Stimulated activated CD4-positive, alpha-beta T cell treated with anti-CD3 and anti-CD28 coated beads, TNF-alpha, amount 100 ng/mL, for 48 hours (primary cell): ENCODE measurements around the gene TCN1.
"Not testable (repeated sequence)": the region's sequence is repeated elsewhere in the genome, so short reads cannot be mapped to it uniquely, and the experiment has no call there.

Experiments
- DNase-seq, 3 donors: peaks; one replicate each; pipeline ENCODE4 v3.0.0-alpha.2; 2020; ENCODE audit warnings: low read depth in 3 of 3

The TCN1 gene, protein sequence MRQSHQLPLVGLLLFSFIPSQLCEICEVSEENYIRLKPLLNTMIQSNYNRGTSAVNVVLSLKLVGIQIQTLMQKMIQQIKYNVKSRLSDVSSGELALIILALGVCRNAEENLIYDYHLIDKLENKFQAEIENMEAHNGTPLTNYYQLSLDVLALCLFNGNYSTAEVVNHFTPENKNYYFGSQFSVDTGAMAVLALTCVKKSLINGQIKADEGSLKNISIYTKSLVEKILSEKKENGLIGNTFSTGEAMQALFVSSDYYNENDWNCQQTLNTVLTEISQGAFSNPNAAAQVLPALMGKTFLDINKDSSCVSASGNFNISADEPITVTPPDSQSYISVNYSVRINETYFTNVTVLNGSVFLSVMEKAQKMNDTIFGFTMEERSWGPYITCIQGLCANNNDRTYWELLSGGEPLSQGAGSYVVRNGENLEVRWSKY

DNA sequence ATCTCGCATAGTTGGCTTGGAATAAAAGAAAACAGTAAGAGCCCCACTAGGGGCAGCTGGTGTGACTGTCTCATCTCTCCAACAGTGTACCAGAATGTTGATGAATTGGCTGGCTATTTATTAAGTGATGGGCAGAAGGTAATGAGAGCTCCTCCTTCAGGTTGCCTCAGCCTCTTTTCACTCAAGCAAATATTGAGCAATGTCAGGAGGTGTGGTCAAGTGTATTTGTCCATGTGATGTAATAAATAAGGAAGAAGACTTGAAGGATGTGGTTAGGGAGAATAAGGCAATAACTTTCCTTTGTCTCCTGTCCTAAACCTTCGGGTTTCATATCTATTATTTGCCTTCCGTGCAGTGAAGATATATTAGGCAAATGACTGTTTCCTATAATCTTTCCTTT, at the start of gene TCN1:
Gene TCN1 (minus strand): TSS at position 91 of the 400 bp plus-strand sequence. CDS start 17 bp downstream, at position 74.
- DNase-seq = no peak

DNA sequence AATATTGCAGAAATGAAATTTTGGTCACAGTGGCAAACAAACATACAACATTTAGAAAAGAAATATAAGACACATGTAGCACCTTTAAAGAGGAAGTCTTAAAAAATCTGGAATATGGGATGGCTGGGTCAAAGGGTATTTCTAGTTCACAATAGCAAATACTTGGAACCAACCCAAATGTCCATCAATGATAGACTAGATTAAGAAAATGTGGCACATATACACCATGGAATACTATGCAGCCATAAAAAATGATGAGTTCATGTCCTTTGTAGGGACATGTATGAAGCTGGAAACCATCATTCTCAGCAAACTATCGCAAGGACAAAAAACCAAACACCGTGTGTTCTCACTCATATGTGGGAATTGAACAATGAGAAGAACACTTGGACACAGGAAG, 37.3 kb upstream of the TCN1 start:
- not testable (repeated sequence) for DNase-seq

DNA sequence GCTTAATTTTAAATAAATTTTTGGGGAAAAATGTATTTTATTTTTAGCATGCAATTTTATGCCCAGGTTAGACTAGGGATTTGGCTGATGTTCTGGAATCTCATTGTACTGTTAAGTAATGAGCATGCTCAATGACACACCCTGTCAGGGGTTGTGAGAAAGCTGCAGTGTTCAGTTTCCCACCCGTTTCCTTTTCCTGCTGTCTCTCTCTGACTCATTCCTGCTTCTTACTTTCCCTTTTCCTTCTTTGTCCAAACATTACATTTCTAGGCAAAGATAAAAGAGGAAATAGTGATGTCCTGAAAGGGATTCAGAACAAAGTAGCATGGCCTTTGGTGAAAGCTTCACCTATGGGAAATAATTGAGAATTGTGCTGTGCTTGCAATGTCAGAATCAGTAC, 35.0 kb upstream of the TCN1 start:
- no peak for DNase-seq

DNA sequence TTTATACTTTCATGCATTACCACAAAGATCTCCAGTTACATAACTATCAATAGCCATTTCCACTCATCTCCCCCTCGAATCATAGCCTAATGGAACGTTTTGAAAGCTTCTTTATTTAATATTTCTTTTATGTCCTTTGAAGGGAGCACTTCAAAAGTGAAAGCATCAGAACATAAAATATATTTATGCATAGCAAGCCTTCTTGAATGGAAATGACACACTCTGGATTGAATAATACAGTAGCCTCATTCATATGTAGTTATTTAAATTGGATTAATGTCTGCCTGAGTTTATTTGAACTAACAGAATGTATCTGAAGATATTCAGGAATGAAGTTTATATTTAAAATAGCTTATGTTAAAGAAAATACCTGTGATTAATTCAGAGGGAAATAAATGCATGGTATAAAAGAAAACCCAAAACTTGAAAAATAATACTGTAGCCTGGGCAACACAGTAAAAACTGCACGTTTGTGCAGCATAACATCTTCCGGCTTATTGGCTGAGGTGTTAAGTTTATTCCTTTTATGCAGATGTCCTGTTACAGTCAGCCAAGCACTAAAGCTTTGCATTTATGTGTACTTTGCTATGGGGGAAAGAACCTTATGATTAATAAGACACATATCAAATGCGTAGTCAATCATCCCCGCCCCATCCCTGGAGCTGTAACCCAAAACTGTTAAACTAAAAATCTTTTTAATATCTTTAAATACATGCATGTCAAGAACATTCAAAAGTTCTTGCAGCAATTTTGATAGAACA, 34.3 kb upstream of the TCN1 start:
- DNase-seq = no peak

DNA sequence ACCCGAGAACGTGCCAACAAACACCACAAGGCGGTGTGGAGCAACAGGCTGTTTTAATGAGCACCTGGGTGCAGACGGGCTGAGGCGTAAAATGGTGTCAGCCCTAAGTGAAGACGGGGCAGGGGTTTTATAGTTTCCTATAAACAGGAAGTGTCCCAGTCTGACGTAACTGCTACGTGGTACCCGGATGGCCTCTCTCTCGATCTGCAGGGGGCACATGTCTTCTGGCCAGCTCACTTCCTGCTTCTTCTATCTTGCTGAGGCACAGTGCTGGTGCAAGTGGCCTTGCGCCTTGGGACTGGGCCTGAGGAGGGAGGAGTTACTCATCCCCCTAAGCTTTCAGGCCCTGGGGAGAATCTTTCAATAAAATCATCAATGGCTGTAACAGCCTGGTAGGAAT, 33.2 kb upstream of the TCN1 start:
- no peak for DNase-seq

DNA sequence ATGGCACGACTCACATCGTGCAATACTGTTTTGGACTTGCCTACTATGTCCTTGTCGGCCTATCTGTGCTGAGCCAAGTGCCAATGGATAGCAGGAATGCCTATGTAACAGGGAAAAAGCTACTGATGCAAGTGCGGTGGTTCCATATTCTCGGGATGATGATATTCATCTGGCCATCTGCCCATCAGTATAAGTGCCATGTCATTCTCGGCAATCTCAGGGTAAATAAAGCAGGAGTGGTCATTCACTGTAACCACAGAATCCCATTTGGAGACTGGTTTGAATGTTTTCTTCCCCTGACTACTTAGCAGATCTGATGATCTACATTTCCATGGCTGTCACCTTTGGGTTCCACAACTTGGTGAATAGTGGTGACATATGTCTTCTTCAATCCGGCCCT, 32.4 kb upstream of the TCN1 start:
- no peak for DNase-seq

DNA sequence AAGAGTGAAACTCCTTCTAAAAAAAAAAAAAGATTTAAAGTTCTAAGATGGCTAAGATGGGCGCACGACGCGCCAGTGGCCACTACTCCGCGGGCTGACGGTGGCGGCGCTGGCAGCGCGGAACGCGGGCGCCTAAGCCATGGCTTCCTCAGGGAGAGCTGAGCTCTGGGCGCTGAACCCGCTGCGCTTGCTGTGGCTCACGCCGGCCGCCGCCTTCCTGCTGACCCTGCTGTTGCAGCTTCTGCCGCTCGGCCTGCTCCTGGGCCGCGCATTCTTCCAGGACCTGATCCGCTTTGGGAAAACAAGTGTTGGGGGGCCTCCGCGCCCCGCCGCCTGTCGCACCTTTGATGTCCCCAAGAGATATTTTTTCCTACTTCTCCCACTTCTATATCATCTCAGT, 31.8 kb upstream of the TCN1 start:
- no peak for DNase-seq

DNA sequence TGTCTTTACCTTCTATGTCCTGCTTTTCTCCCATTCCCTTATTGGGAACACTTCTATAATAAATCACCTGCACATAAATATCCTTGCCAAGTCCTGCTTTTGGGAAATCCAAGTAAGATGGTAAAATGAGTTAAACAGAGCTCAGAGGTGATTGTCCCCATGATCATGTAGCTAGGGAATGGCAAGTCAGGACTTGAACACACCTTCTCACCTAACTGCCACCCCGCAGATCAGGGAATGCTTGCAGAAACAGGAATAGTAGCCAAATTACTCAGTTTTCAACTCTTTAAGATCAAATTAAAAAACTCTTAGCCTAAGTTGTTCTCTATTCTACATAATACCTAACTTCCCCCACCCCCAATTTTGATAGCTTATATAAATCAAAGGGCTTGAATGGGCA, 28.3 kb upstream of the TCN1 start:
- DNase-seq = no peak

DNA sequence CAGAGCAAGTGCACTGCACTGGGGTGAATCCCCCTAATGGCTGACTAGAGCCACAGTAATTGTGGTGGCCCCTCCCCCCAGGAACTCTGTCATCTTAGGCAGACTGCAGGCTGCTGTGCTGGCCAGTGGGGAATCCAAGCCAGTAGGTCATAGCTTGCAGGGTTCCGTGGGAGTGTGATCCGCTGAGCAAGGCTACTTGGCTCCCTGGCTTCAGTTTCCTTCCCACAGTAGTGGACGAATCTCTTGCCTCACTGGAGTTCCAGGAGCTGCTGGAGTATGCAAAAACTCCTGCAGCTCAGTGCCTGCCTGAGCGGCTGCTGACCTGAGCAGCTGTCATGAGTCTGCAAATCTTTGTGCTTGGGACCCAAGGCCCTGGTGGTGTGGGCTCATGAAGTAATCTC, 25.5 kb upstream of the TCN1 start:
- DNase-seq = no peak

DNA sequence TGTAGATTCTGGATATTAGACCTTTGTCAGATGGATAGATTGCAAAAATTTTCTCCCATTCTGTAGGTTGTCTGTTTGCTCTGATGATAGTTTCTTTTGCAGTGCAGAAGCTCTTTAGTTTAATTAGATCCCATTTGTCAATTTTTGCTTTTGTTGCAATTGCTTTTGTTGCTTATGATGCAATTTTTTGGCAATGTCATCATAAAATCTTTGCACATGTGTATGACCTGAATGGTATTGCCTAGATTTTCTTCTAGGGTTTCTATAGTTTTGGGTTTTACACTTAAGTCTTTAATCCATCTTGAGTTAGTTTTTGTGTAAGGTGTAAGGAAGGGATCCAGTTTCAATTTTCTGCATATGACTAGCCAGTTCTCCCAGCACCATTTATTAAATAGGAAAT, 20.9 kb upstream of the TCN1 start:
- DNase-seq = not testable (repeated sequence)

DNA sequence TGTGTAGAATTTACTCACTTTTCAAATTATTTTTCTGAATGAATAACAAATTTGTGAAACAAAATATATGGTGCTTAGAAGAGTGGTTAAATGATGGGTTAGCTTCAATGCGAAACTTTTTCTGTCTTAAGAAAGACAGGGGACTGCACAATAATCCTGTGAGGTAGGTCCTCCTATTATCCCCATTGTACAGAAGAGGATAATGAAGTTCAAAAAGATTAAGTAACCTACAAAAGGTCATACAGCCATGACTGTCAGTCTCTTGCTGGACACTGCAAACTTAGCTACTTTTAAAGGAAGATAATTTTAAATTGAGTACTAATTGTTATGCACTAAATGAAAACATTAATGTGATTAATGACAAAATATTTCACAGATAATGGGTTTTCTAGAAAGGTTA, 17.3 kb upstream of the TCN1 start:
- no peak for DNase-seq

DNA sequence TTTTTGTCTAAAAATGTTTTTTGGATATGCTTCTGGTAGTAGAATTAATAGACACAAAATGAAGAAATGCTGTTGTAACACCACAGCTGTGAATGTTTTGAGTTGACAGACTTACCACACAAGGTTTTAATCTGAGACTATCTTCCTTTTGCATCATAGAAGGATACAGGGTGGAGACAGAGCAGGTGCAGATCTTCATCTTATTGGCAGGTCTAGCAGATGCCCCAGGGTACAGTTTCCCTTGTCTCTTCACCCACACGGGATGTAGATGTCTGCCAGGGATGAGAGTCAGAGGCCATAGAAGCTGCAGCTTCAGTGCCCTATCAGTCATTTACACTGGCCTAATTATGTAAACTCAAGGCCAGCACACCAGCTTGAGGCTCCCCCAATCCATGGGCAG, 13.3 kb upstream of the TCN1 start:
- DNase-seq = no peak

DNA sequence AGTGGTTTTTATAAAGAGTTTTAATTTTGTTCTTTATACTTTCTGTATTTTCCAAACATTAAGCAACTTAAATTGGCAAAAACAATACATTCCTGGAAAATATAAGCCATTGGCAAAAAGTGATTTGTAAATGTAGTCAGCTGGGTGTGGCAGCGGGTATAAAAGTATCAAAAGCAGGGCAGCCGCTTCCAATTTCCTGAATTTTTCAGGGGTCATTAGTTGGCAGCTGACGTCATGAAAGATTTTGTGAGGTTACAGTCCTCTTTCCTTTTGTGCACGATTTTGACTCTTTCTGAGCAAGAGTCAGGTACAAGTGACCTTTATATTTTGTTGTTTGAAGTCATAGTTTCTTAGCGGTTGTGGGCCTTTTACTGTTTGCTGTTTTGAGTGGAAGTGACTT, 12.3 kb upstream of the TCN1 start, which contains the start of gene OOSP3:
Gene OOSP3 (plus strand): TSS at position 208 of the 400 bp plus-strand sequence. CDS start 27 bp downstream, at position 235.
- no peak for DNase-seq

DNA sequence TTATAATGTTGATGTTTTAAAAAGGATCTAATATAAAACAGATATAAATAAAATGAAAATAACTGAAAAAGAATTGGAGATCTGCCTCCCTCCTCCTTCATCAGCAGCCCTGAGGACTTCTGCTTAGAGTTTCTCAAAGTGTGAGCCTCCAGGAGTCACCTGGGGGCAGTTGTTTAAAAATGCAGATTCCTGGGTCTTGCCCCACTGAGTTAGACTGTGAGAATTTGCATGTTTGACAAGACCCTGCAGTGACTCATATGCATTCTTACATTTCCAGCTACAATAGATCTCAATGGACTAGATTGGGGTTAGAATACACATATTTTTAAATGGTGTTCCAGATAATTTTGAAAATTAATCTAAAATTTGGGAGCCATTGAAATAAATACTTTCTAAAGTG, 11.5 kb upstream of the TCN1 start:
- DNase-seq = no peak

DNA sequence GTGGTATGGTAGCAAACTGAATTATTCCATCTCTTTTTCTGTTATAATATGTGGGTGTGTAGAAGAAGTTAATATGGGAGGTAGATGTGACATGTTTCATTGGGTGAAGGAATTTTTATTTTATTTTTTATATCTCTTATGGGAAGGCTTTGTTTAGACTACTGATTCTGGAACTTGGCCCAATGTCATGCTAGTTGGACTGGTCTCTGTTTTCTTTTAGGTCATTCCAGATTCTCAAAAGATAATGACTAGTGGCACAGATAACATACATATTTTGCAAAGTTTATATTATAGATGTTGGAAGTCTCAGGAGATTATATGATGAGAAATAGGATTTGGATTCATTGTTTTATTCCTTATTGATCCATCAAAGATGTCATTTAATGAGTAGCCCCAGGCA, 11.0 kb upstream of the TCN1 start:
- no peak for DNase-seq

DNA sequence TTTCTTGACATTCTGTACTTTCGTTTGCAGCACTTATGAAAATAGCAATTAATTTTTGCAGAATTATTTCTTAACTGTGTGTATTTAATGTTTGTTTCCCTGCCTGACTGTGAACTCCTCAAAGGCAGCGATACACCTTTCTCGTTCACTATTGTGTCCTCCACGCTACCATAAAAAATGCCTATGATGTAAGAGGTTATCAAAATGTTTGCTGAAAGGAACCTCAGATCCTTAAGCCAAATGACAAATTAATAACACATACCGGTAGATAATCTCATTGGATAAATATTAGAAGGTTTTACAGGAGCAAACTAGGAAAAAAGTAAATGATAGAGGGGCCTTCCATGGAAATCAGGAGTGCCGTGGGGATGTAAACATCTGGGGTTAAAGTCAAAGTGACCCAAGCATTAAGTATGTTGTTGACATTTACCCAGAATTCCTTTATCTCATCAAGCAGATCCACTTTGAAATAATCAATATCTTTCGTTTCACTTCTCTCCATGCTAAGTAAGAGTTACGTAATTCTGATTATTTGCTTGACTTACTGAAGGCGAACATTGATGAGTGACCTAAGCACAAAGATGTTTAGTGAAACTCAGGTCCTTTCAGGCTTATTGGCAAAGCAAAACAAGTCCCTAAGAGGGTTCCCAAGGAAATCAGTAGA, 9.7 kb upstream of the TCN1 start:
- no peak for DNase-seq

DNA sequence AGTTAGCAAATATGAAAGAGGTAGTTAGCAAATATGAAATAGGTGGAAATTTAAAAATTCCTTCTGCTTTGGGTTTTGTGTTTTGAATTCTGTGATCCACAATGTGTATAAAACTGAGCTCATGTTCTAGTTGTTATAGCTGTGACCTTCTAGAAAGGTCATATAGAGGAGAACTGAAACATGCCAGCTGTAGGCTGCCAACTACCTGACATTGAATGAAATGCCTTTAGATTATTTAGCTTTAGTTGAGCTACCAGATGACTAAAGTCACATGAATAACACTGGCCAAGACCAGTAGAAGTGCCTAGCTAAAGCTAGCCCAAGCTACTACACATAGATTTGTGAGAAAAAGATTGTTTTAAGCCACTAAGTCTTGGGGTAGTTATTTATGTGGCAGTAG, 5.8 kb upstream of the TCN1 start:
- no peak for DNase-seq

DNA sequence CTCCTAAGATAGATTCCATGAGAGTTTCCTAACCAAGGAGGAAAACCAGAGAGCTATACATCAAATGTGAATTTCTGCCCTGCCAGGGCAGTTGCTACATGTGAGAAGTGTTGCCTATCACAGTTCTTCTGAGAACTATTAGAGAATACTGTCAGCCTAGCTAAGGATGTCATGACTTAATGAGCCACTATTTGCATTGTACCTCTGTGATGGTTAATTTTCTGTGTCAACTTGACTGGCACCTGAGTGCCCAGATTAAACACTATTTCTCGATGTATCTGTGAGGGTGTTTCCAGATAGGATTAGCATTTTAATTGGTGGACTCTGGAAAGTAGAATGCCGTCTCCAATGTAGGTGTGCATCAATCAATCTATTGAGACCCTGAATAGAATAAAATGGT, 1.7 kb upstream of the TCN1 start:
- DNase-seq = no peak

DNA sequence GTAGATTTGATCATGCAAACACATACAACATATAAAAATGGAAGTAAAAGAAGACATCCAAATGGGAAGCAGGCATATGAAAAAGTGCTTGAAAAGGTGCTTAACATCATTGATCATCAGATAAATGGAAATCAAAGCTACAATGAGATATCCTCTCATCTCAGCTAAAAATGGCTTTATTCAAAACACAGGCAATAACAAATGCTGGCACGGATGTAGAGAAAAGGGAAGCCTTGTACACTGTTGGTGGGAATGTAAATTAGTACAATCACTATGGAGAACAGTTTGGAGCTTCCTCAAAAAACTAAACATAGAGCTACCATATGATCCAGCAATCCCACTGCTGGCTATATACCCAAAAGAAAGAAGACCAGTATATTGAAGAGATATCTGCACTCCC, 549 bp upstream of the TCN1 start:
- no peak for DNase-seq

DNA sequence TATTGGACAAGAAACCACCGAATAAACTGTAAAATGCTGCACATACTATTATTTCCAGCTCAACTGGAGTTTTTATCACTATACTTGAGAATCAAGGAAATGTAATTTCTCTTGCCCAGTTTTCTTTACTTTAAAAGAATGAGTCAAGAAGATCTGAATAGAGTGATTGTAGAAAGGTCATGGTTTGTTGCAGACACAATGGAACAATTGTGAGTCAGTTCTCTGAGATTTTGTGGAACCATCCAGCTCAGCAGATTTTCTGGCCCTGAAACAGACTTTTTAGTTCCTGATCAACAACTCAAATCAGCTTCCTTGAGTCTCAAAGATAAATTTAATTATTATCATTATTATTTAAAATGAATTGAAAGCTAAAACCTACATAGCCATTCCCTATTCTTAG, 1.3 kb downstream of the TCN1 start:
- DNase-seq = no peak

DNA sequence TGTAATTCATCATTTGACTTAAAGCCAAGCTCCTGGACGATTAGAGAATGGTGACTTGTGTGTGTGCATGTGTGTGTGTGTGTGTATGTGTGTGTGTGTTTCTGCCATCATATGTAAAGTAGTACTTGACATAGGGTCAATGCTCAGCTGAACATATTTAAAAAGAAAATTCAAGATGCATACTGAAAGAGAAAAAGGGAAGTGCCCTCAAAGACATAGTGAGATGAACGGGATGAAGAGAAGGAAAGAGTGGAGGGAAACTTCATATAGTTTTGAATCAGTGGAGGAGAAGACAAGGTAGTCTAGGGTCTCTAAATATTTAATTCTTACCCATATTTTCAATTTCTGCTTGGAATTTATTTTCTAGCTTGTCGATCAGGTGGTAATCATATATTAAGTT, 4.0 kb downstream of the TCN1 start:
- no peak for DNase-seq

DNA sequence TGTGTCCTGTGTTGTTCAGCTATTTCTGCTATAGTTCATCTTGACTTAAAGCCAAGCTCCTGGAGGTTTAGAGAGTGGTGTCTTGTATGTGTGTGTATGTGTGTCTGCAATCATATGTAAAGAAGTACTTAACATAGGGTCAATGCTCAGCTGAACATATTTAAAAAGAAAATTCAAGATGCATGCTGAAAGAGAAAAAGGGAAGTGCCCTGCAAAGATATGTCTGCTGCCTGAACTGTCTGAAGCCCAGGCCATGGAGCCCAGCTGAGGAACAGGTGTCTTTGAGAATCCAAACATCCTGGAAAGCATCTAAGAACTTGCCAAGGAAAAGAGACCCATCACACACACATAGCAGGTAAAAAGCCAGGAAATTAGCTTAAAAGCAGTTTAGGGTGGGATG, 6.6 kb downstream of the TCN1 start:
- no peak for DNase-seq
